Glomerular visceral epithelial cell (primary cell): ENCODE results near the gene GSPT2.
"Not testable (repeated sequence)": the region's sequence is repeated elsewhere in the genome, so short reads cannot be mapped to it uniquely, and the experiment has no call there.

Experiments
- DNase-seq: peaks from one replicate; pipeline ENCODE4 v3.0.0-alpha.2; 2016; ENCODE audit errors: extremely low spot score

GSPT2 gene

DNA sequence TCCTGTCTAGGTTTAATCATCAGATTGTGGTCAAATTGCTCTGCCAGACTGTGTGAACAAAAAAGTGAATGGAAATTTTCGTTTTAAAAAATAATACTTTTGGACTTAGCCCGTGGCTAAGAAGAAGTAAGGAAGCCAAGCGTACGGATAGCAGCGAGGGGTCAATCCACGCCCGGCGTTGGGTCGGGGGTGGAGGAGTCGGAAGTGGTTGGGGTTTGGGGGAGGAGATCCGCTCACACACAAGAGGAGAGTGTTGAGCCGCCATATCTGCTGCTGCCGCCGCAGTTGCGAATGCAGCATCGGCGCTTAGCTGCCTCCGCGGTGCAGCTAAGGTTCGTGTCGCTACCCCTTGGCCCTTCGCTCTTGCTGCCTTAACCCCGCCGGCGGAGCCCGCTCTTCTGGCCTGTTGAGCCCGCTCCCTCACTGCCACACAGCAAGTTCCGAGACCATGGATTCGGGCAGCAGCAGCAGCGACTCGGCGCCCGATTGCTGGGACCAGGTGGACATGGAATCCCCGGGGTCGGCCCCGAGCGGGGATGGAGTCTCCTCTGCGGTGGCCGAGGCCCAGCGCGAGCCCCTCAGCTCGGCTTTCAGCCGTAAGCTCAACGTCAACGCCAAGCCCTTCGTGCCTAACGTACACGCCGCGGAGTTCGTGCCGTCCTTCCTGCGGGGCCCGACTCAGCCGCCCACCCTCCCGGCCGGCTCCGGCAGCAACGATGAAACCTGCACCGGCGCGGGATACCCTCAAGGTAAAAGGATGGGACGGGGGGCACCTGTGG, at the start of gene GSPT2:
TSS of gene GSPT2 (plus strand) at position 264 of the 779 bp plus-strand sequence. CDS start at position 449, 185 bp downstream.
- peak; percentile 63 for DNase-seq

DNA sequence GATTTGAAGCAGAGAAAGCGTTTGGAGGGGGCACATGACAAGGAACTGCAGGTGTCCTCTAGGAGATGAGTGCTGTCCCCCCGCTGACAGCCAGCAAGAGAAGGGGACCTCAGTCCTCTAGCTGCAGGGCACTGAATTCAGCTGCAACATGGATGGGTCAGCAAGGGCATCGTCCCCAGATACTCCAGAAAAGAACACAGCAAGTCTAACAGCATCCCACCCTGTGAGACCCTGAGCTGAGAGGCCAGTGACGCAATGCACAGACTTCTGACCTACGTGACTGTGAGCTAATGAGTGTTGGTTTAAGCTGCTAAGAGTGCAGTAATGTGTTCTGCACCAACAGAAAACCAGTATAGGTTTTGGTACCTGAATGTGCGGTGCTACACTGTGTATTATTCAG, 49.0 kb upstream of the GSPT2 start:
- DNase-seq: no peak

DNA sequence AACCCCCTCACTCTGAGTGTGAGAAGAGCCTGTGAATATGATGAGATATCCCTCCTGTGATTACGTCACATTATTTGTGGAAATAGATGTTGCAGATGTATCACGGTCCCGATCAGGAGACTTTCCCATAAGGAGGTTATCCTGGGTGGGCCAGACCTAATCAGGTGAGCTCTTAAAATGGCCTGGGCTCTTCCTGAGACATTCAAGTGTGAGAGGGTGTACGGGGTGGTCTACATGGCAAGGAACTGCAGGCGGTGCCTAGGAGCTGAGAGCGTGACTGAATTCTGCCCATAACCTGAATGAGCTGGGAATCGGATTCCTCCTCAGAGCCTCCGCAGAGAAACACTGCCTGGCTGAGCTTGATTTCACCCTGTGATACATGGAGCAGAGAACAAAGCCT, 45.8 kb upstream of the GSPT2 start:
- DNase-seq: no peak

DNA sequence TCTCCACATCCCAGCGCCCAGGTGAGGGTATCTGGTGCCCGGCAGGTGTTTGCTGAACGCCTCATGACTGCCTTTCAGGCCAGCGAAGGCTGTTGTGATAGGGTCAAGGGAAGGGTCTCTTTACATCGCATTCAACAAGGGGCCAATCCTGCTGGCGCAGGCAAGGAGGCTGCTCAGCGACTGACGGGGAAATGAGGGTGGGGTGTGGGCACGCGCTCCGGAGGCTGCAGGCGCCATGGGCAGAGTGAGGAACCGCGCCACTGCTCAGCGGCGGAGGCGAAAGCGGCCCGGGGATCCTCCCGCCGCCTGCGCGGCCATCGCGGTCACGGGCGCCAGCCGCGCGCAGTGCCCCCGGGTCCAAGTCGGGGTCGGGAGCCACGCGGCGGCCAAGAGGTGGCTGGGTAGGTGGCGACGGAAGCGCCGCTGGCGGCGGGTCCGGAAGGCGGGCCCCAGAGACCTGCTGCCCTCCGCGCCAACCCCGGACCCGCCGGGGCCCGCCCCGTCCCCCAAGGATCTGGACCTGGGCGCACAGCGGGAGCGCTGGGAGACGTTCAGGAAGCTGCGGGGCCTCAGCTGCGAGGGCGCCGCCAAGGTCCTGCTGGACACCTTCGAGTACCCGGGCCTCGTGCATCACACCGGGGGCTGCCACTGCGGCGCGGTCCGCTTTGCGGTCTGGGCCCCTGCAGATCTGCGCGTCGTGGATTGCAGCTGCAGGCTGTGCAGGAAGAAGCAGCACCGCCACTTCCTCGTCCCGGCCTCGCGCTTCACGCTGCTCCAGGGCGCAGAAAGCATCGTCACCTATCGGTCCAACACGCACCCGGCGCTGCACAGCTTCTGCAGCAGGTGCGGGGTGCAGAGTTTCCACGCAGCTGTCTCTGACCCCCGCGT, 32.7 kb upstream of the GSPT2 start, which contains the start of gene CENPVL1:
TSS of gene CENPVL1 (plus strand) at position 236 of the 888 bp plus-strand sequence. CDS start at position 236, 0 bp downstream.
- DNase-seq: not testable (repeated sequence)

DNA sequence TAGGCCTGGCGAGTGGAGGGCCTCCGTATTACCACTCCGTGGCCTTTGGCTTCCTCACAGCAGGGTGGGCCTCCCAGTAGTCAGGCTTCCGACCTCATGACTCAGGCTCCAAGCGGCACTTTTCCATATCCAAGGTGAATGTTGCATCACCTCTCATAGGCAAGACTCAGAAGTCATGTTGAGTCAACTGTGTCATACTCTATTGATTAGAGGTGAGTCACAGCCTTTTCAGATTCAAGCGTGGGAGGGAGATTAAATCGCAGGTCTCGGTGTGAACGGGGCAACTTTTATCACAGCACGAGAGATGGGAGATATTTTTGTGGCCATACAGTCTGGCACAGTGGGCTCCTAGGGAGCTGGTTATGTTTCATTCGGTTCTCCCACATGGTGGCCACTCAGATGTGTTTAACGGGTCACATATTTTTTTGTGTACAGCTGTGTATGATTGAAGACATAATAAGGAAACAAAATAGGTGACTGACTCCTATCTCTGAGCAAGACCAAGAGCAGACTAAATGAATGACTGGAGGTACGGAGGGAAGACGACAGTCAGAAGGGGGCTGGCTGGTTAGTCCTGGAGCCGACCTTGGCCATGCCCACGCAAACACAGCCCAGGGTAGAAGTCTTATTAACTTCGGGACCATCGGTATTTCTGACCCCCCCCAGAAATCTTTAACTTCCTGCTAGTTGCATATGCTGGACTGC, 30.1 kb upstream of the GSPT2 start:
- DNase-seq: not testable (repeated sequence)

DNA sequence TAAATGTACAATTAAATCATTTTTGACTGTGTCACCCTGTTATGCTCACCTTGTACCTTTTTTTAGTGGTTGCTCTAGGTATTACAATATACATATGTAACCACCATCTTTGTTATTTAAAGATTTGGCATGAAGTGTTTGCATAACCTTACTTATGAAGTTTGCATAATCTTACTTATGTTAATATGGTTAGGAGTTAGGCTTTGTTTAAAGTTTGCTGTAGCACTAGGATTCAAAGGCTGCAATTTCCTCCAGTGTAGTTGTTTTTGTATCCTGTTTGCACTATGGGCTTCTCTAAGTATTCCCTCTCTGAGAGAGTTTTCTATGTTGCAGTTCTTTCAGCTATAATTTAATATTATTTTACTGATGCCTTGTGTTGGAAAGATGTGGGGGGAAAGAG, 15.0 kb upstream of the GSPT2 start:
- DNase-seq: no peak

DNA sequence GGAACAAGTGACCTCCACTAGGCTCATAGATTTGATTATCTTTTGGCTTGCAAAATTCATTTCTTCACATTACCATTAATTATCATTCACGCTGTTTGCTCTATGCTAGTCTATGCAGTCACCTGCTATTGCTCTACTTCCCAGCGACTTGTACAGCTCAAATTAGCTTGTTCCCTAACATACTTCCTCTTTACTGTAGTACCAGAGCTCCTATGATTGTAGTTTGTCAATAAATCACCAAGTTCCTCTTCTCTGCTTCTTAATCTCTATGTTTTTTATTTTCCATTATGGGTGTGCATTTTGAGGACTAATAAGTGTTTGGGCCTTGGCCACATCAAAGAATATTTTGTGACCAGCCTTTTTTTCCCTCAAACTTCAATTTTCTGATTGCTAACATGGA, 6.2 kb upstream of the GSPT2 start:
- DNase-seq: no peak

DNA sequence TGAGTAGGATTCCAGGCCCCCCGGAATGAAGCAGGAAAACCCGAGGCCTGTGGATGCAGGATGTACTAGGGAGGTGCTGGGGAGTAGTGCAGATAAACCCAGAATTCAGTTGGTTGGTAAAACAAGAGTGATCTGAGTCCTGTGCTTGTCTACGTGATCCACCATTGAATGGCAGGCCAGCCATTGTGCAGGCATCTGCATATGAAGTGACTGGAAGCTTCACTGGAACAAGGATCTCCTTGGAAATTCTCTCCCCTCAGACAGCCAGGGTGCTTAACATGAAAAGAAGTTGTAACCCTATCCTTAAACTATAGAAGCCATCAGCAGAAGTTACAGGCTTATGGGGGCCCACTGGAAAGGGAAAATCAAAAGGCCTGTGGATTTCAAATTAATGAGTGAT, 656 bp upstream of the GSPT2 start:
- DNase-seq: no peak

DNA sequence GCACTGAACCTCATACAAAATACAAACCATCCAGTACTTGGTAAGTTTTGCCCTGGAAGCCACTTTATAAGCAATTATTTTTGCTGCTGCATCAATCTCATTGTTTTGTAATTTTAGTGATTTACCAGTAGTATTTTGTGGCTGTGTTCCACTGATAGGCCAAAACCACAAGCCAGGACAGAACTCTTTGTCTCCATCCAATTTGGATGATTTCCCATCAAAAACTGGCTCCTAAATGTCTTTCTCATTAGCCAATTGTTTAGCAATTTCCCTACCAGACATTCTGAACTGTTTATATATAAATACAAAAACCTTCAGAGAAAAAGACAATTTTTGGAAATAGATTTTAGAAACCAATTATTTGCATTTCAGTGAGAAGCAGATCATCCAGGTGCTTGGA, 4.4 kb downstream of the GSPT2 start:
- DNase-seq: no peak

DNA sequence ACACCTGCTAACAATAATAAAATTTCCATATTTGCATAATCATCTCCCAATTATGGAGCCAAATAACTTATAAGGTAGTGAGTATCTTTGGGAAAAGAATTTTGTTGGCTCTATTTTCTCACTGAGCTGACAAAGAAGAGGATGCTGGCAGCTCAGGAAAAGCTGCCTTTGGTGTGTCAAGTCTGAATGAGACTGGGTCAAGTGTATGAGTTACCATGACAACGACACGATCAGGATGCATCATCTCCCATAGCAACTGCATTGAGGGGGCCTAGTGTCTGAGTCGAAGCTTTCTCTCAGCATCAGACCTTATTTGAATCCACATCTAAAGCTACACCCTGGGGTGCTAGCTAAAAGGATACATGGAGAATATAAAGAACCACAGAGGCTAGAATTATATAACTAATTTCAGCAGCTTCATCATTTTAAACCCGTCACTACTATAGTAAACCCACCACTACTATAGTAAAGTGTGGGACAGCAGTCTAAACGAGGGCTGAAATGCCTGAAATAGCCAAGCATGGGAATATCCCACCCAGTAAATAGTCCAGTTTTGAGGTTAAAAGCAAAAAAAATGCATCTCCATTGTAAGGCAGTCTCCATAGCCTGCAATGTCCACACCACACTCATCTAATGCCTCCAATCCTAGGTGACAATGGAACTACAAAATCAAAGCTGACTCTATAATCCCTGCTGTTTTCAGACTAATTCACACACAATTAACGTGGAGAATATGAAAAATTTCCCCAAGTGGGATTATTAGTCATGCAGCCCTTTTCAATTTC, 16.0 kb downstream of the GSPT2 start:
- DNase-seq: no peak

DNA sequence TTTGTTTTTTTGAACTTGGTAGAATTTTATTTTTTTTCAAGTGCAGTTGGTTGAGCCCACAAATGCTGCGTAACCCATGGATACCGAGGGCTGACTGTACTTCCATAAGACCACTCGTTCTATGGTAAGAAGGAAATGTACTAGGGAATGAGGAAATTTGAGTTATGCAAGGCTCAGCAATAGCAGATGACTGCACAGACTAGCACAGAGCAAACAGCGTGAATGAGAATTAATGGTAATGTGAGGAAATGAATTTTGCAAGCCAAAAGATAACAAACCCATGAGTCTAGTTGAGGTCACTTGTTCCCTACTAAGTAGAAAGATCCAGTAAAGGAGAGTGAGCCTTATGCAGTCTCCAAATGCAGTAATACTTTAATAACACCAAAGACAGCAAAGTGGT, 17.4 kb downstream of the GSPT2 start:
- DNase-seq: no peak

DNA sequence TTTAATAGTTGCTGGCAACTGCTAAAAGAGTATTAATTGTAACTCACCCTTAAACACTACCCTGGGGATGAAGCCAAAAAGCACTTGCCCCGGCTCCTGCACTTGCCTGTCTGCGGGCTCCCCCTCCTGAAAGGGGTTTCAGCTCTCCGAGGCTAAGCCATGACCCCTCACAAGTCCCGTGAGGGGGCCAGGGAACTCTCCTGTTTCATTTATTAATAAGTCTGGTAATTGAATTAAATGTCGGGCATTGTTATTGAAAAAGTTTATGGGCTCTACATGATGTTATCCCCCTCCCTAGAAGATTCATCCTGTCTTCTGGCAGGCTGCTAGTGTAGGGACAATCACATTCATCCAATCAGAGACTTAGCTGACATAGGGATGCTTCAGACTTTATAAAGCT, 23.3 kb downstream of the GSPT2 start:
- no peak for DNase-seq

DNA sequence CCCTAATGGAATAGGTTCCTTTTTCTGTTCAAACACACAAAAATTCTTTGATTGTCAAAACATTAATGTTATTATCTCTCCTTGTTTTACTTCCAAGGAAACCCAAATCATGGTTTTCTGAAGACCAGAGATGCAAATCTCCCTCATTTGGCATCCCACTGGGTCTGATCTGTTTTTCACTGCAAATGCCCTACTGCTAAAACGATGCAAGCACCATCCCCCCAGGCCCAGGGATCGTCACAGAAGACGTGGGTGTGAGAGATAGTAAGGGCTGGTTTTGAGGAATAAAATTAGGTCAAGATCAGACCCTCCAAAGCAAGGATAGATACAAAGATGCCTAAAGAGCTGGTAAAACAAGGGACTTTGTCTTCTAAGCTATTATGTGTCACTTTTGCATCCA, 33.6 kb downstream of the GSPT2 start:
- no peak for DNase-seq

DNA sequence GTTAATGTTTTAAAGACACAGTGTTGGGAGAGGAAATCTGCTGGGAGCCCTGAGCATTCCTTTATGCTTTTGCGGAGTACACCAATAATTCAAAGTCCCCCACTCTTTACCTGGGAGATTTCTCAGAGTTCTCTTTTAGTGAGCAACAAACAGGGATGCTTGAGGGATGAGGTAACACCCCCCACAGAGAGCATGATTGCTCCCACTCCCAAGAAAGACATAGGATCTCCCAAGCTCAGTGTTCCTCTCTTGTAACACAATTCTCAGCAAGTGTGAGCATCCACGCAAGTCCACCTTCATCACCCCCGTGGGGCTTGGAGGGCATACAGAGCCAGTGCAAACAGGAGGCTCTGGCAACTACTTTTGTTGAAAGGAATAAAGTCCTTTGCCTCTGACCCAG, 36.1 kb downstream of the GSPT2 start:
- no peak for DNase-seq

DNA sequence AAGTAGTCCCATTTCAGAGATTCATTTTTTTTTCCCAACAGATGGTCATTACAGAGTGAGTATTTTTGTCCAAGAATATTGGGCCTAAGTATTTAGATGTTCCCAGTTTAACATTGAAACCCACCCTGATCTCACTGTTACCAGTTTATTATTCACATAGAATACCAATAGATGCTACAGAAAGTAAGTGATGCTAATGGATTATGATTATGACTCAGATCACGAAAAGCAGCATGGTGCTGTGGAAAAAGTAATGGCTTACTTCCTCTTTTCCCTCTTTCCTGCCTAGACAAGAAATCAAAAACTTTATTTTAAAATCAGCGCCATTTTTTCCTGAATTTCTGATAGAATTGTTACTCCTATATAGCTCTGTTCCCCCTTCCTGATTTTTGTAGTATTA, 51.9 kb downstream of the GSPT2 start:
- no peak for DNase-seq
